Spleen (tissue), 7 donors: ENCODE measurements around the gene PIKFYVE.
"Not testable (repeated sequence)": the region's sequence is repeated elsewhere in the genome, so short reads cannot be mapped to it uniquely, and the experiment has no call there.

Experiments
- POLR2A ChIP-seq, 3 donors: fragments of 450-650 bp; IDR thresholded peaks; one replicate each; pipeline ENCODE4 v1.5.1; 2017; ENCODE audit warnings: antibody characterized with exemption in 3 of 3, mild to moderate bottlenecking in 1 of 3
- TF ChIP-seq, protein P1 (sequence below), 11 experiments: fragments of 200-600 bp in 7 of 11; fragments of 450-650 bp in 4 of 11; sonication (generic) in 4 of 11; IDR thresholded peaks in 8 of 11; conservative IDR thresholded peaks in 3 of 11; 1 replicate in 7 of 11; 2 replicates in 4 of 11; pipeline versions ENCODE4 v1.4.0 to v1.8.0; 2016 to 2021; ENCODE audit warnings: antibody characterized with exemption in 11 of 11, inconsistent platforms in 4 of 11, mild to moderate bottlenecking in 1 of 11
- donor health status: DM: no; HTN: no; CAD: no; lungs with moderate emphysema.
- donor health status: DM: no; HTN: no; CAD: no.
- donor health status: DM: no; HTN: no; CAD: no.

DNA sequence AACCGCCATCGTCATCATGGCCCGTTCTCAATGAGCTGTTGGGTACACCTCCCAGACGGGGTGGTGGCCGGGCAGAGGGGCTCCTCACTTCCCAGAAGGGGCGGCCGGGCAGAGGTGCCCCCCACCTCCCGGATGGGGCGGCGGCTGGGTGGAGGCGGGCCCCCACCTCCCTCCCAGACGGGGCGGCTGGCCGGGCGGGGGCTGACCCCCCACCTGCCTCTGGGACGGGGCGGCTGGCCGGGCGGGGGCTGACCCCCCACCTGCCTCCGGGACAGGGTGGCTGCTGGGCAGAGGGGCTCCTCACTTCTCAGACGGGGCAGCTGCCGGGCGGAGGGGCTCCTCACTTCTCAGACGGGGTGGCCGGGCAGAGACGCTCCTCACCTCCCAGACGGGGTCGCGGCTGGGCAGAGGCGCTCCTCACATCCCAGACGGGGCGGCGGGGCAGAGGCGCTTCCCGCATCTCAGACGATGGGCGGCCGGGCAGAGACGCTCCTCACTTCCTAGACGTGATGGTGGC lies 111.3 kb downstream of the PIKFYVE start:
- TF ChIP-seq, protein P1, sequence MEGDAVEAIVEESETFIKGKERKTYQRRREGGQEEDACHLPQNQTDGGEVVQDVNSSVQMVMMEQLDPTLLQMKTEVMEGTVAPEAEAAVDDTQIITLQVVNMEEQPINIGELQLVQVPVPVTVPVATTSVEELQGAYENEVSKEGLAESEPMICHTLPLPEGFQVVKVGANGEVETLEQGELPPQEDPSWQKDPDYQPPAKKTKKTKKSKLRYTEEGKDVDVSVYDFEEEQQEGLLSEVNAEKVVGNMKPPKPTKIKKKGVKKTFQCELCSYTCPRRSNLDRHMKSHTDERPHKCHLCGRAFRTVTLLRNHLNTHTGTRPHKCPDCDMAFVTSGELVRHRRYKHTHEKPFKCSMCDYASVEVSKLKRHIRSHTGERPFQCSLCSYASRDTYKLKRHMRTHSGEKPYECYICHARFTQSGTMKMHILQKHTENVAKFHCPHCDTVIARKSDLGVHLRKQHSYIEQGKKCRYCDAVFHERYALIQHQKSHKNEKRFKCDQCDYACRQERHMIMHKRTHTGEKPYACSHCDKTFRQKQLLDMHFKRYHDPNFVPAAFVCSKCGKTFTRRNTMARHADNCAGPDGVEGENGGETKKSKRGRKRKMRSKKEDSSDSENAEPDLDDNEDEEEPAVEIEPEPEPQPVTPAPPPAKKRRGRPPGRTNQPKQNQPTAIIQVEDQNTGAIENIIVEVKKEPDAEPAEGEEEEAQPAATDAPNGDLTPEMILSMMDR (IDR thresholded peaks at IDR 0.05 in 8 of 11, conservative IDR thresholded peaks at IDR 0.05 in 3 of 11), result not testable (repeated sequence)
- not testable (repeated sequence) for TF ChIP-seq POLR2A (IDR thresholded peaks at IDR 0.05)
